ENCODE measurements around the gene SP3.

SP3 gene

DNA sequence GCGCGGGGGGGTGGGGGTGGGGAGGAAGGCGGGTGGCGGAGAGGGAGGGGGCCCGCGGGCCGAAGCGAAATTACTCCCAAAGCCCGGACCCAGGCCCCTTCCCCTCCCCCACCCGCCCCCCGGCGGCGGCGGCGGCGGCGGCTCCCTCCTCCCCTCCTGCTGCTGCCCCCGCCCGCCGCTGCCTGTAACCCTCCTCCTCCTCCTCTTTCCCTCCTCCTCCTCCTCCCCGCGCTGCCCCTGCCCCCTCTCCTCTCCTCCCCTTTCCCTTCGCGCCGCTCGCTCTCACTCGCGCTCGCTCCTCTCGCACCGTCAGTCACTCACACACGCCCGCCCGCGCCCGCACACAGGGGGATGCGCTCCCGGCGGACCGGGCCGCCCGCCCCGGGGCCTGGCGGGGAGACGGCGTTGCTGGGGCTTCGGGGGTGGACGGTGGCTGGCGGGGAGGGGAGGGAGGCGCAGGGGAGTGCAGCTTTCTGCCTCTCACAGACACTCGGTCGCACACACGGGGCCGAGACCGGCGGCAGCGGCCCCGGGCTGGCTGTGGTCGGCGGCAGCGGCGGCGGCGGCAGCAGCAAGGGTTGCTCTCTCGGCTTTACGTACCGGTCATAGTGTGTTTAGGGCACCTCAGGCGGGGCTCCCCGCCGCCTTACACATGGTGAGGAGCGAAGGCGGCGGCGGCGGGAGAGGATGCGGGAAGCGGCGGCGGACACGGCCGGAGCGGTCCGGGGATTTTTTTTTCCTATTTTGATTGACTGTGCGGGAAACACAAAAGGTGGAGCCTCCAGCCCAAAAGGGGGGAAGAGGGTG lies 405 bp downstream of the SP3 start:
- peak; percentile 84 for DNase-seq

DNA sequence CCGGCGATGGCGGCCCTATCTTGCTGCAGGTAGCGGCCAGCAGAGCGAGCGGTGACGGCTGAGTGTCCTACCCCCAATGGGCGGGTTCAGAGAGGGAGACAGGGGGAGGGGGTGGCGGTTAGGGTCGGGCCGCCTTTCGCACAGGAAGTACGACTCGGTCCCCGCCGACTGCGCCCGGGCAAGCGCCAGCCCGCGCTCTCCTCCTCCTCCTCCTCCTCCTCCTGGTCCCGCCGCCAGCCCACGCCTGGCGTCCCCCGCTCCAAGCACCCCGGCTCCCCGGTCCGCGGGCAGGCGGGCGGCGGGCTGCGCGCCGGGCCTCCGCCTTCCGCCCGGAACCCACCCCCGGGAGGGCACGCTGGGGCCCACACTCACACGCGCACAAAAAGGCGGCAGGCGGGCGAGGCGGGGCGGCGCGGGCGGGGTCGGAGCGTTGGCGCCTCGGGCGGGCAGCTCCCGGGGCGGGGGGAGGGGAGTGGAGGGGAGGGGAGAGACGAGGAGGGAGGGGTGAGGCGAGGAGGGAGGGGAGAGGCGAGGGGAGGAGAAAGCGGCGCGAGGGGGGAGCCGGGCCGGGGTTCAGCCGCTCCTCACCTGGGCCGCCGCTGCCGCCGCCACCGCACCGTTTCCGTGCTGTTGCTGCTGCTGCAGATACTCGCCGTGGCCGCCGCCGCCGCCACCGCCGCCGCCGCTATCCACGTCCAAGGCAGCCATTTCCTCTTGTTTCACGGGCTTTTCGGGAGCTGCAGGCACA lies 1.2 kb downstream of the SP3 start:
- DNase-seq = peak; percentile 85

DNA sequence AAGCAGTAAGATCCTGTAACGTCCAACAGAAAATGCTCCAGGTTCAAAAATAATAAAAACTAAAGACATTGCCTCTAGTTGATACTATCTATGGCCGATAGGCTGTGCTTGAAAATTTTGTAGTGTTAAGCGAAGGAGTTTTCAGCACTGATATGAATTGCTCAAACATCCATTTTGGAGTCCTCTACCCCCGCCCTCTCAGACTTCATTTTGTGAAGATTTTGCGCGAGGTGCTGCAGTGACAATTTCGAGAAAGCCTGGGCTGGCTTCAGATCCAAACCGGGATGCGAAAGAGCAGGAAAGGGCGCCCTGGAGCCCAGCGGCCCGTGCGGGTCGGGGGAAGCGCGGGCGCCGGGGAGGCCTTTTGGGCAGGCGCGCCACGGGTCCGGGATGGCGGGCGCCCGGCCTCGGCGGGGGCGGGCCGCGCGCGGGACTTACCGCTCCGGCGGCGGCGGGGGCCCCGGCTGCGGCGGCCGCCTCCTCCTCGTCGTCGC lies 1.8 kb downstream of the SP3 start:
- DNase-seq = peak; percentile 70

DNA sequence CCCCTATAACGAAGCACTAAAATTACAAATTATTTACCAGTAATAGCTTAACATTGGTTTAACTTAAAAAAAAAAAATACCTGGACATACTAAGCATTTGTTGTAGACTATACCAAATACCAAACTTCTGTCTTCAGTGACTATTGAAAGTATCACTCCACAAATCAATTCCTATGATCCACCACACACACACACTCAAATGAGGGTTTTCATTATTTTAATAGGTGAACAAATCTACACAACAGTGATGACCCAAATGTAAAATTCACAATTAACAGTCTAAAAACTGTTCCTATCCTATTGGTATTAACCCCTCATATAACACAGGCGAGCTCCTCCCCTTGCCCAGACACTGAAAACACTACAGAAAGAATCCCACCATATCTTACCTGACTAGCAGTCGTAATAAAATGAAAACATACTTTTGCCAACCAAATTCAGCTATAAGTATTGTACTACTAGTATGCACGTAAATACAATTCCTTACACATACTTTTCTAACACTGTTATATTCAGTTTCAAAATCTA lies 2.5 kb downstream of the SP3 start:
- DNase-seq = no peak

DNA sequence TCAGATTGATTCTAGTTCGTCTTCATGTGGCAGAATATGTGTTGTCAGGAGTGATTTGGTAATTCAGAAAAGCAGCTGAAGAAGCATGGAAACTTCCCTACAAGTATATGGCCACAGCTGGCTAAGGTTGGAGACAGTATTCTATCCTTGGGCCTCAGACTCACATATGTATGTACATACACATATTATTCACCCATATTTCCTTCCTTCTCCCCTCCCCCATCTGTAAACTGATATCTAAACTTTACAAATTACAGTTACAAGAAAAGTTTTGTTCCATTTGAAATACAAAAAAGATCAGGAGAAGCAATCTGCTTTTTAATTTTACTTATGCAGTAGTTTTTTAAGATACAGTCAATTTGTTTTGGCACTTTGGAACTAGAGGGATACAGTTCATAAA lies 3.1 kb downstream of the SP3 start:
- no peak for DNase-seq

DNA sequence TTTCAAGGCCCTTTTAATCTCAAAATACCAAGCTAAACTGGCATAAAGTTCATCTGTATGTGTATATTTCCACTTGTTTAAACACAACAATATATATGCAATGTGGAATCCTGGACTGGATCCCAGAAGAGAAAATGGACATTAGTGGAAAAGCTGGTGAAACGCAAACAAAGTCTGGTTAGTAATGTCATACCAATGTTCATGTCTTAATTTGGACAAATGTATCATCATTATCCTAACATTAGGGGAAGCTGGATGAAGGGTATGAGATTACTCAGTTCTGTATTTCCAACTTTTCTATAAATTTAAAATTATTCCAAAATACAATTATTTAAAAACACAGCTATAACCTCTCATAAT lies 3.8 kb downstream of the SP3 start:
- no peak for DNase-seq

DNA sequence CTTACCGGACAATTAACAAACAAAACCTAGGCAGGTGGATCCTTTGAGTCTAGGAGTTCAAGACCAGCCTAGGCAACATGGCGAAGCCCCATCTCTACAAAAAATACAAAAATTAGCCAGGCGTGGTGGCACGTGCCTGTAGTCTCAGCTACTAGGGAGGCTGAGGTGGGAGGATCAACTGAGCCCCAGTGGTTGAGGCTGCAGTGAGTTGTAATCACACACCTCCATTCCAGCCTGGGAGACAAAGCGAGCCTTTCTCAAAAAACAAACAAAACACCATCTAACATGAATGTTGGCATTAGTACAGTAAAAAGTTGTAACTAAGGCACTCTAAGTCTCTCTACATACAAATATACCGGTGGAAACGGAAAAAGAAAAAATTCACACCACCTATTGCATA lies 5.3 kb downstream of the SP3 start:
- no peak for DNase-seq

DNA sequence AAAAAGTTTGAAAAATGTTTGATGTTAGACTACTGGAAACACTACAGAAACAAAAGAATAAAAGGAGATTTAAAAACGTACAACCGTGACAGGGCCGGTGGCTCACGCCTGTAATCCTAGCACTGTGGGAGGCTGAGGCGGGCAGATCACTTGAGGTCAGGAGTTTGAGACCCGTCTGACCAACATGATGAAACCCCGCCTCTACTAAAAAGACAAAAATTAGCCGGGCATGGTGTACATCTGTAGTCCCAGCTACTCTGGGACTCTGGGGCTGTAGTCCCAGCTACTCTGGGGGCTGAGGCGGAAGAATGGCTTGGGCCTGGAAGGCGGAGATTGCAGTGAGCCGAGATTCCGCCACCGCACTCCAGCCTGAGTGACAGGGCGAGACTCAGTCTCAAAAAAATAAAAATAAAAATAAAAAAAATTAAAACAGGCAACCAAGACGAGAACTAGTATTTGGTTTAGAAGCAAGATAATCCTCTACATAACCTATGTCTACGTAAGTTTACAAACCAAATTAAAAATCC lies 5.8 kb downstream of the SP3 start:
- no peak for DNase-seq

DNA sequence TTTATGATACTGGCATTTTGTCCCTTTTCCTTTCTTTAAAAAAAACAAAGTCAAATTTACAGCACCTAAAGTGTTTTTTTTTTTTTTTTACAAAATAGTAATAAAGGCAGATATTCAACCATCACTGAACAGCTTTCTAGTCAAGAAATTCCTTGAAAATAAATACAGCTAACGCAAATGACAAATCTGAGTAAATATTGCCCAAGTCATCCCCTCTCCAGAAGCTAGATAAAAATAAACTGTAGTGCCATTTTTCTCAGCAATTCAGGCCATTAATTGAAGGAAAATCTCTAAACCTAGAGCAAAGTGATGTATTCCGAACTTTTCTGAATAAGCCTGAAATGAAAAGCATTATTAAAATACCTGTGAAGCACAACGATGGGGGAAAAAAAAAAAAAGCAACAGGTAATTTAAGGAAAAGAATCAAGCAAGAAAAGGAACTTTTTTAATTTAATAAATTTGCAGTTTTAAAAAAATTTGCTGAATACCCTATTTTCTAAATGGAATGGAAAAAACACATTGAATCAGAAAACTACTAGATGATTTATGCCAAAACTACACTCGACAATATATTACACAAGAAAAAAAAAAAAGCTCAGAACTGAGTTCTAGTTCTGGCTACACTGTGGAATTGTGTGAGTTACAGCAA lies 6.9 kb downstream of the SP3 start:
- no peak for DNase-seq

DNA sequence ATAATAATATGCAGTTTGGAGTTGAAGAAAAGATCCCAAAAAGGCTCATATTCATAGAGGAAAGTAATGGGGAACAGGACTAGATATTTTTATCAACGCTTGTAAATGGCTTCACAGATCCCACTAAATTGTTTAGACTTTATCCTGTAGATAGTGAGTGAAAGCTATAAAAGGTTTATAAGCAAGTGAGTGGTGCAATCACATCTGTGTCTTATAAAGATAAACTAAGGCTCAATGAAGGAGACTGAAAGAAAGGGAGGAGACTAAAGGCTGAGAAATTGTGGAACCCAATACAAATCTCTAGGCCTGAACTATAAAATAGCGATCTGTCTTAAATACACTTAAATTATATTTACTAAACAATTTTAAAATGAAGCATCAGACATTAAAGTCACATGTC lies 7.7 kb downstream of the SP3 start:
- no peak for DNase-seq

DNA sequence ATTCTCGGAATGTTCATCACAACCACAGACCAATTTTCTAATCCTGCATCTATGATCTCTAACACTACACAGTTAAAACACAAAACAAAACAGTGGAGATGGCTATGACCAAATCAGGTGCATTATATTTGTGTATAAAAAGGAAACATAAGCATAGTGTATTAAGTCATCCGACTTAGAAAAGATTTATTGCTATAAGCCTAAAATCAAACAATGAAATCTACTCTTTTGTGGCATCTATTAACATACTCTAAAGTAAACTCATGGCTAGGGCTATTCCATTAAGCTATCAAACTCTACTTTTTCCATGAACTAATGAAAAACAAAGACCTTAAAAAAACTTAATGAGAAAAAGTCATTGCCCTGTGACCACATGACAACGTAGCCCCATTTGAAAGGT lies 8.7 kb downstream of the SP3 start:
- no peak for DNase-seq

DNA sequence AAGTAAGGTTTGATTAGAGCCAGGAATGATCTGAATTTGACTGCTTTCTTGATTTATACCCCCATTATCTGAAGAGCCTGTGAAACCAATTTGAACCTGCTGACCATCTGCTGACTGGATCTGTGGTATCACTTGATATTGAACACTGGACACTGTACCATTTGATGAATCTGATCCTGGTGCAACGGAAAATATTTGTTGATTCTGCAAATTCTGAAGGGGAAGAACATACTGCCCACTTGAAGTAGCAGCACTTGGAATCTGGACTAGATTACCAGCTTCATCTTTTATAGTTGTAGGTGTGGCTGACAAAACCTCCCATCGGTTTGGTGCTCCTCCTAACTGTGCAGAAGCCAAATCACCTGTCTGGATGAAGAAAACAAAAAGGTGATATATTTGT lies 9.3 kb downstream of the SP3 start:
- DNase-seq = no peak

DNA sequence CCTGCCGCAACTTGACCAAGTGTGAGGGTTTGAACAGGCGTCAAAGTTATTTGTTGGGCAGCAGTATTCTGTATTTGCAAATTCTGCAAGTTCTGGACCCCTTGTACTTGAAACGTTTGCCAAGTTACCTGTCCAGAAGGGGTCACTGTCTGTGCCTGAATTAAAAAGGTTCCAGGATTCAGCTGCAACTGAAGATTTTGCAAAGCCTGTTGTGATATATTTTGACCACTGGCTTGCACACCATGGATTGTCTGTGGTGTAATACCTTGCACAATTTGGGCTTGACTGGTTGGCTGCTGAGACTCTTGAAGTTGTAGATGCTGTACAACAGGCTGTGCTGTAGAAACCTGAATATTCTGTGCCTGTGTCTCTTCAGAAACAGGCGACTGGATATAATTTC lies 10.2 kb downstream of the SP3 start:
- DNase-seq = no peak

DNA sequence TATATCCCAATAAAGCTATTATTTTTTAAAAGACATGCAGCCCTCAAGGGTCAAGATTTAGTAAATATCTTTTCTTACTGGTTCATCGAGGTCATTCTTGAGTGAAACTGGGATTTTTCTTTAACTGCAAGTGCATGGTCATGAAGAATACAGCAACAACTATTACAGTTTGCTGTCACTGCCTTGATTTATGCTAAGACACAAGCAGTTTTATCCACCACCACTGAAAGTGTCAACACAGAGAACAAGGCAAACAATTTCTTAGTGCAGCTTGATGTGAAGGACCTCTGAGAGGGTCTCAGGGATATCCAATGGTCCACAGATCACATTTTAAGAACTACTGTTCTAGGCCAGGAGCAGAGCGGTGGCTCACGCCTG lies 12.1 kb downstream of the SP3 start:
- no peak for DNase-seq

DNA sequence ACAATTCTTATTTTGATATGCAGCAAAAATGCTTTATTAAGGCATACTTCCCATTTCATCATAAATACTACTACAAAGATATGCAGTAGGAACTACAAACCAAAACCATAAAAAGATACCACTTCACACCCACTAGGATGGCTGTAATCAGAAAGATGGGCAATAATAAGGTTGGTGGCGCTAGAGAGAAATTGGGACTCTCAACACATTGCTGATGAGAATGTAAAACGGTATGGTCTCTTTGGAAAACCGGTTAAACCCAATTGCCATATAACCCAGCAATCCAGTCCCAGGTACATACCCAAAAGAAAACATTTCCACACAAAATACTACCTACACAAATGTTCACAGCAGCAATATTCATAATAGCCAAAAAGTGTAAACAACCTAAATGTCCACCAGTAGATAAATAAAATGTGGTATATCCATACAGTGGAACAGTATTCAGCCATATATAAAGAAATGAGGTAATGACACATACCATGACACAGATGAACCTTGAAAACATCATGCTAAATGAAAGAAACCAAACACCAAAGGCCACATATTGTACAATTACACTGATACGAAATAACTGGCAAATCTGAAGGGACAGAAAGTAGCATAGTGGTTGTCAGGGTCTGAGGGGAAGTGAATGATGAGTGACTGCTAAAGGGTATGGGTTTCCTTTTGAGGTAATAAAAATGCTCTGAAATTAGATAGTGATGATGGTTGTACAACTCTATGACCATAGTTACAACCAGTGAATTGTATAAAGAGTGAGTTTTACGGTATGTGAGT lies 12.7 kb downstream of the SP3 start:
- no peak for DNase-seq

DNA sequence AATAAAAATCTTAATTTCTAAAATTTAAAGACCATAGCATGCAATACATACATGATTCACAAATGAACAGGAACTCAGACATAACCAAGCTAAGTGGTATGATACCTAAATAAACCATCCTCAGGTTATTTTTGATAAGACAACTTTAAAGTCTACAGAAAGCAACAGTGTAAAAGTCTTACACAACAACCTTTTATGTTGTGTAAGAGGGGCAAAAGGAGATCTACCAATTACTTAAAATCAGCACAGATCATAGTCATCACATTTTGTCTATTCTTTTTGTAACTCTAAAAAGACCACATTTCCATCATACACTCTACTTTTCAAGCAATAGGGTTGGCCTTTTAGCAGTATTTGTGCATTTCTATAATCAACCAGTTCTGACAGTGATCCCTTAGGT lies 16.3 kb downstream of the SP3 start:
- DNase-seq = no peak

DNA sequence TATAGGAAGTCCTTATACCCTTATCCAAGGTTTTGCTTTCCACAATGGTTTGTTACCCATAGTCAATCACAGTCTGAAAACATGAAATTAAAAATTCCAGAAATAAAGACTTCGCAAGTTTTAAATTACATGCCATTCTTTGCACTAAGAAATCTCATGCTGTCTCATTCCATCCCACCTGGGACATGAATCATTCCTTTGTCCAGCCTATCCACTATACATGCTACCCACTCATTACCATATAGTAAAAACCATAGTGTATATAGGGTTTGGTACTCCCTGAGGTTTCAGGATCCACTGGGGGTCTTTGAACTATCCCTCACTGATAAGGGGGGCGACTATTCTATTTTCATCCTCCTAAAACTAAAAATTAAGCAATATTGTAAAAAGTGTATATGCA lies 17.0 kb downstream of the SP3 start:
- no peak for DNase-seq

DNA sequence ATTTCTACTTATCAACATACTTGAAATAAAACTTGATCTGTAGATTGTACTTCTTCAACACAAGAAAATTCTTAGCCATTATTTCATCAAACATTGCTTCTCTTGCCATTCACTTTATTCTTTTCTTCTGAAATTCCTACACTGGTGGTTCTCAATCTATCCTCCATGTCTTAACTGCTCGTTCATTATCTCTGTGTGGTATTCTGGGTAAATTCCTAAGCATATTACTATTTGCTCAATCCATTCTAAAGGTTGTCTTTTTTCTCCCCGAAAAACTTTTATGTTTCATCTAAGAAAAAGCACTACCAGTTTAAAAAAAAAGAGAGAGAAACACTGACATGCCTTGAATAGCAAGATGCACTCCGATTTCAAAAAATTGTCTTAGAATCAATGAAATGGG lies 18.0 kb downstream of the SP3 start:
- peak; percentile 56 for DNase-seq

DNA sequence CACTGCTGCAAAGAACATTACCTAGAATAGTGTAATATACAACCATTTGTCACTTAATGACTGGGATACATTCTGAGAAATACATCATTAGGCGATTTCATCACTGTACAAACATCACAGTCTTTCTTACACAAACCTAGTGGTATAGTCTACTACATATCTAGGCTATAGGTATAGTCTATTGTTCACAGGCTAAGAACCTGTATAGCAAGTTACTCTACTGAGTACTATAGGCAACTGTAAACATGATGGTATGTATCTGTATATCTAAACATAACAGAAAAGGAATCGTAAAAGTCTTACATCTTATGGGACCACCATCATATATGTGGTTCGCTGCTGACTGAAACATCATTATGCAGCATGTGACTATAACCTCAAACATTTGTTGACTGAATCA lies 21.4 kb downstream of the SP3 start:
- DNase-seq = no peak

DNA sequence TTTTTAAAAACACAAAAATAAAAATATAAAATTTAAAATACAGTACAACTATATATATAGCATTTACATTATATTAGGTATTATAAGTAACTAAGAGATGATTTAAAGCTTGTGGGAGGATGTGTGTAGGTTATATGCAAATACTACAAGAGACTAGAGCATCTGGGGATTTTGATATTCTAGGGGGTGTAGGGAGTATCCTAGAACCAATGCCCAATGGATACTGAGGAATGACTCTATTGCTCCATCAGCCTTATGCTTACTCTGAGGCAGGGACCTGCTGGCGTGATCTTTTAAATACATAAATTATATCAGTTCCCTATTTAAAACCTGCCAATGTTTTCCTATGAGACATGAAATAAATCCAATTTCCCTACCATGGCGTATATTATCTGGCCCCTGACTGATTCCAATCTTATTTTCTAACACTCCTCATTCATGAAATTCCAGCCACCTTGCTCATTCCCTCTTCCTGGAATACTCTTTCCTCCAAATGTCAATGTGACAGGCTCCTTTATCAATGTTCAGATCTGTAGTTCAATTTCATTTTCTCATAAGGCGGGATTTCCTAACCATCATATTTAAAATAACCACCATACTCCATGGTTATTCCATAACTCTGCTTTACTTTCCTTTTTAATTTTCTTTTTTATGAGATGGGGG lies 22.2 kb downstream of the SP3 start:
- peak; percentile 53 for DNase-seq

DNA sequence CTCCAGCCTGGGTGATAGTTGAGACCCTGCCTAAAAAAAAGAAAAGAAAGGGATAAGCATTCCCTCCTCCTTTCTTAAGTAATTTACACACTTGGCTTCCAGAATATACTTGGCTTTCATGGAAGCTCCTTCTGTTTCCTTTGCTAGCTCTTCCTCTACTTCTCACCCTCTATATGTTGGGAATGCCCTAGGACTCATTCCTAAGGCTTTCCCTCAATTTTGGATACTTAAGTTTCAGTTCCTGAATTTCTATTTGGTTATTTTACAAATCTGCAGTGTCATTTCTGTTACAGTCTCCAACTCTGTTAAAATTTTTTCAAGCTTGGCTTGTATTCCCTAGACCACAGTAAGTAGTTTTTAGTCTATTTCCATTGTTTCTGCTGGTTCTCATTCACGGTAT lies 23.6 kb downstream of the SP3 start:
- DNase-seq = no peak

Measured in NCI-H226 (cell line).